MG63 (cell line): Measurements from ENCODE around the gene IL17C. TPM values are rescaled to one million over a fixed set of nuclear protein-coding genes. Genes with fewer than 3 reads are reported as not detected.

Experiments used
- DNase-seq: peaks from one replicate; pipeline ENCODE4 v3.0.0-alpha.2; 2020
- H3K27me3 ChIP-seq: fragments of 250-450 bp; sonication (Bioruptor Pico); 2 replicates; pipeline ENCODE4 v1.5.1; 2020; ENCODE audit warnings: mild to moderate bottlenecking, moderate library complexity
- H3K36me3 ChIP-seq: fragments of 250-450 bp; sonication (Bioruptor Pico); 2 replicates; pipeline ENCODE4 v1.5.1; 2020; ENCODE audit warnings: mild to moderate bottlenecking, moderate library complexity
- H3K4me3 ChIP-seq: fragments of 250-450 bp; sonication (Bioruptor Pico); 2 replicates; pipeline ENCODE4 v1.5.1; 2020; ENCODE audit warnings: mild to moderate bottlenecking, moderate library complexity
- H3K9me3 ChIP-seq: fragments of 250-450 bp; sonication (Bioruptor Pico); 2 replicates; pipeline ENCODE4 v1.5.1; 2020; ENCODE audit warnings: mild to moderate bottlenecking, moderate library complexity
- total RNA-seq: library from RNA; depleted of rRNA; stranded (reverse); fragments of >200 nt; shearing (Covaris generic); gene quantifications from 2 replicates; pipeline ENCODE4 v1.2.3, GENCODE V29; 2014; ENCODE audit warnings: low replicate concordance

The IL17C gene
- total RNA-seq, 1 experiment from 2014 or later = not detected

DNA sequence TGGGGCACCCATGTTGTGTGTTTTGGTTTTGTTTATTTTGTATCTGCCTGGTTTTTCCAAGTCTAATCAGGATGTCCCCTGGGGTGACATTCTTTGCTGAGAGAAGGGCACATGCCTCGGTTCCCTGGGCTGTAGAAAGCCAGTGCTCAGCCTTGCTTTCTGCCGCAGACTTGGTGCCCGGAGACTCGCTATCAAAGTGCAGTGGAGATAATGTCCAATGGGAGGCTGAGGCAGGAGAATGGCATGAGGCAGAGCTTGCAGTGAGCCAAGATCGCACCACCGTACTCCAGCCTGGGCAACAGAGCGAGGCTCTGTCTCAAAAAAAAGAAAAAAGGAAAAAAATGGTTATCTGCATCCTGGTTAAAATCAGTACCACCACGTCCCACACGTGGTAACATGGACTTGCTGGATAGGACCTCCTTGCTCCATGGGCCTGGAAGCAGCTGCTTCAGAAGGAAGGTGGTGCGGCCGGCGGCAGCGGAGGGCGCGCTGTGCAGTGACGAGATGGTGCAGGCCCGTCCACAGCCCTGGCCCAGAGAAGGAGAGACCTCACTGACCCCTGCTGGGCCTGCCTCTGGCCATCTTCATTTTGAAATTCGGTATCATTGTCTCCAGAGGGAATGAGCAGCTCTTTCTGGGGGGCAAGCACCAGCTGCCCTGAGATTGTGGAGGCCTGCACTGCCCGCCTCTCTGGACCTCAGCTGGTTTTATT lies 19.3 kb upstream of the IL17C start:
- no peak overlapping the region for H3K4me3 ChIP-seq
- H3K27me3 ChIP-seq = no peaks in the 10 kb centered on the region
- H3K9me3 ChIP-seq = no peaks in the 10 kb centered on the region
- DNase-seq = no peak
- H3K36me3 ChIP-seq = no peaks in the 10 kb centered on the region

- Histone ChIP-seq H3K9me3 (no peaks in the 10 kb centered on the region), H3K27me3 (no peaks in the 10 kb centered on the region), H3K36me3 (no peaks in the 10 kb centered on the region), H3K4me3 (no peak overlapping the region)
- DNase-seq = no peak
Observed at GRCh38 chr16:88619859-88620815, 18.2 kb upstream of the IL17C start.

GRCh38 chr16:88622125-88622524 lies 16.2 kb upstream of the IL17C start:
- H3K27me3 ChIP-seq = no peaks in the 10 kb centered on the region
- no peak overlapping the region for H3K4me3 ChIP-seq
- DNase-seq = no peak
- no peaks in the 10 kb centered on the region for H3K9me3 ChIP-seq
- no peaks in the 10 kb centered on the region for H3K36me3 ChIP-seq

DNA sequence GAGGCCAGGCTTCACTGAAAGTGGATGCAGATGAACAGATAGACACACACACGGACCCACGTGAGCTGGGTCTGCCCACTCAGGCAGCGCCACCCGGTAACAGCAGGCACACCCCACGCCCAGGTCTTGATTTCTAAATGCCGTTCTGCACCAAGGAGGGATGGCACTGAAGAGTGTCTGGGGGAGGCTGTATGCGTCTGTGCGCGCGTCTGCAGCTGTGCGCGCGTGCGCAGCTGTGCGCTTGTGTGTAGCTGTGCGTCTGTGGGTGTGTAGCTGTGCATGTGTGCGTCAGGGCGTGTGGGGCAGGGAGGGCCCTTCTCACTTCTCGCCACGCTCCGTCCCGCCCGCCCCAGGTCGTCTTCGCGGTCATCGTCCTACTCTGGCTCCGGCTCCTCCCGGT lies 15.5 kb upstream of the IL17C start:
- H3K4me3 ChIP-seq = no peak overlapping the region
- no peak for DNase-seq
- H3K36me3 ChIP-seq = no peaks in the 10 kb centered on the region

GRCh38 chr16:88623858-88624257 lies 14.5 kb upstream of the IL17C start:
- Histone ChIP-seq H3K36me3 (no peaks in the 10 kb centered on the region), H3K27me3 (no peaks in the 10 kb centered on the region), H3K9me3 (no peaks in the 10 kb centered on the region), H3K4me3 (no peak overlapping the region)
- no peak for DNase-seq

More for the DNA sequence above, 15.5 kb upstream of the IL17C start:
- Histone ChIP-seq H3K9me3 (no peaks in the 10 kb centered on the region), H3K27me3 (no peaks in the 10 kb centered on the region)

- no peak overlapping the region for H3K4me3 ChIP-seq
- no peaks in the 10 kb centered on the region for H3K9me3 ChIP-seq
- DNase-seq = no peak
- H3K36me3 ChIP-seq = no peaks in the 10 kb centered on the region
- H3K27me3 ChIP-seq = no peaks in the 10 kb centered on the region
Observed at GRCh38 chr16:88624481-88624880, 13.9 kb upstream of the IL17C start.

- H3K9me3 ChIP-seq = no peaks in the 10 kb centered on the region
- H3K4me3 ChIP-seq = no peak overlapping the region
- H3K36me3 ChIP-seq = no peaks in the 10 kb centered on the region
- no peaks in the 10 kb centered on the region for H3K27me3 ChIP-seq
- DNase-seq = no peak
Observed at GRCh38 chr16:88624977-88625576, 13.3 kb upstream of the IL17C start.

- Histone ChIP-seq H3K9me3 (no peaks in the 10 kb centered on the region), H3K36me3 (no peaks in the 10 kb centered on the region), H3K27me3 (no peaks in the 10 kb centered on the region), H3K4me3 (no peak overlapping the region)
- DNase-seq = no peak
Observed at GRCh38 chr16:88626646-88627045, 11.7 kb upstream of the IL17C start.

DNA sequence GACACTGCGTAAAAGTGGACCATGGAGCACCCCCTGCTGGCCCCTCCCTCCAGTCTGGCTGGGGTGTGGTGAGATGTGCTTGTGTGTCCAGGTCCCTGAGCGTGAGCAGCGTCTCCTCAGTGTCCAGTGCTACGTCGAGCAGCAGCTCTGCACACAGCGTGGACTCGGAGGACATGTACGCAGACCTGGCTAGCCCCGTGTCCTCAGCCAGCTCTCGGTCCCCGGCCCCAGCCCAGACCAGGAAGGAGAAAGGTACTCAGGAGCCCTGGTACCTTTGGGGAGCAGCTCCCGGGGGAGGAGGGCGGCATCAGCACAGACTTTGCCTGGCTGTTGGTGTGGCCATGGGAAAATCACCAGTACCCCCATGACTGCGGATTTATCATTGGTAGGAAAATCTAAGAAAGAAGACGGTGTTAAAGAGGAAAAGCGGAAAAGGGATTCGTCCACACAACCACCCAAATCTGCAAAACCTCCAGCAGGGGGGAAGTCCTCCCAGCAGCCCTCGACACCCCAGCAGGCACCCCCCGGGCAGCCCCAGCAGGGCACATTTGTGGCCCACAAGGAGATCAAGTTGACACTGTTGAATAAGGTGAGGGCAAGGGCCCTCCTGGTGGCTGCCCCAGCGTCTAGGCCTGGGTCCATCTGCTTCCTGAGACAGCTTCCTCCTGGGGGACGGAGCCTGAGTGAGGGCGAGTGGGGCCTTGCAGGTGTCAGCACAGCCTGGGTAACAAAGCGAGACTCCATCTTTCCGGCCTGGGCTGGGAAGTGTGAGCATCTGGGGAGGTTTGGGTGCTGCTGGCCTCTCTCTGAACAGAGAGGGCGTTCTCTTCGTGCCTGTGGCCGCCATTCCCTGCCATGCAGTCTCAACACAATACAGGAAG lies 10.6 kb upstream of the IL17C start:
- H3K9me3 ChIP-seq = no peaks in the 10 kb centered on the region
- no peak overlapping the region for H3K4me3 ChIP-seq
- H3K36me3 ChIP-seq = no peaks in the 10 kb centered on the region
- no peak for DNase-seq
- H3K27me3 ChIP-seq = no peaks in the 10 kb centered on the region

DNA sequence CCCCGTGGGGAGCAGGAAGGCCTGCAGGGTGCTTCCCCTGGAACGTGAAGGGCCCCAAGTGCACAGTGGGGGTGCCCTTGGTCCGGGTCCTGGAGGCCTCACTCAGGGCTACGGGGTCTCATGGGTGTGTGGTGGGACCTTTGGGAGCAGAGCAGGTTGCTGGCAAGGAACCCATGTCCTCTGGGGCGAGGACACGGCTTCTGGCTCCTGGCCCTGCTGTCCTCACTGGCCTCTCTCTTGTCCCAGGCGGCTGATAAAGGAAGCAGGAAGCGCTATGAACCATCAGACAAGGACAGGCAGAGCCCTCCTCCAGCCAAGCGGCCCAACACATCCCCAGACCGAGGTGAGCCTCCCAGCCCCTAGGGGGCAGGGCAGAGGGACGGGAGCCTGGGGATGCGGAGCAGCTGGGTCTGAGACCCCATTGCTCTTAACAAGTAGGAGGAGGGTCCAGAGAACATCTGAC lies 9.8 kb upstream of the IL17C start:
- no peak for DNase-seq
- no peak overlapping the region for H3K4me3 ChIP-seq
- no peaks in the 10 kb centered on the region for H3K9me3 ChIP-seq
- H3K27me3 ChIP-seq = no peaks in the 10 kb centered on the region
- no peaks in the 10 kb centered on the region for H3K36me3 ChIP-seq

DNA sequence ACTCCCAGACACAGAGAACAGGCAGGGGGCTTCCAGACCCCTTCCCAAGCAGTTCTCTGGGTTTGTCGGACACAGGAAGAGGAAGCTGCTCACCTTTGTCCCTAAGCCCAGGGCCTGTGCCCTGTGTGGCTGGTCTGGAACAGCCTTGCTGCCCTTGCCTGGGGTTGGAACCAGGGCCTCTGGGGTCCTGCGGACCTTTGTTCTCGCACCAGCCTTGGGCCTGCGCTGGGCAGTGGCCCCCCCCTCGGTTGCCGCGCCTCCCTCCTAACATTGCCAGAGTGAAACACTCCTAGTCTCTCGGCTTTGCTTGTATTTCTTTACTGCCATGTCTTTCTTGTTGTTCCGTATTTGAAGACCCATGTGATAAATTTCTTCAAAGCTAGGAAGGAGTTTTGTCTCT lies 8.5 kb upstream of the IL17C start:
- no peak for DNase-seq
- Histone ChIP-seq H3K9me3 (no peaks in the 10 kb centered on the region), H3K36me3 (no peaks in the 10 kb centered on the region), H3K27me3 (no peaks in the 10 kb centered on the region), H3K4me3 (no peak overlapping the region)

- no peaks in the 10 kb centered on the region for H3K9me3 ChIP-seq
Observed at GRCh38 chr16:88630433-88630832, 7.9 kb upstream of the IL17C start.

GRCh38 chr16:88630941-88631340 lies 7.4 kb upstream of the IL17C start:
- DNase-seq = no peak
- Histone ChIP-seq H3K4me3 (no peak overlapping the region), H3K36me3 (no peaks in the 10 kb centered on the region), H3K9me3 (no peaks in the 10 kb centered on the region), H3K27me3 (no peaks in the 10 kb centered on the region)

More at GRCh38 chr16:88630433-88630832, 7.9 kb upstream of the IL17C start:
- Histone ChIP-seq H3K4me3 (no peak overlapping the region), H3K36me3 (no peaks in the 10 kb centered on the region), H3K27me3 (no peaks in the 10 kb centered on the region)
- DNase-seq = no peak

DNA sequence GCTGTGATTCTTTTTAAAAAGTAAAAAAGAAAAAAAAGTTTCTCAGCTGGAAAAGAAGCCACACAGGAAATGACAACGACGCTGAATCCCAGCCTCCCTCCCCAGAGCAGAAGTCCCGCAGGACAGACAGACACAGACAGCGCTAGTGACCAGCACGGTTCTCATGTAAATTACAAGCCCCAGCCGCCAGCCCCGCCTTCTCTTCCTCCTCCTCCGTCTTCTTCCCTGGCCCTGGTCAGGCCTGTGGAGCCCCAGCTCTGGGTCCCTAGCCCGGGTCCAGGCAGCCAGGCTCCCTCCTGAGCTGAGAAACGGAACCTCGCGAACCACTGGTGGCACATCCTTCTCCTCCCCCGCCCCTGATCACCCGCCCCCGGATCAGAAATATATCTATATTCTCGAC lies 7.0 kb upstream of the IL17C start:
- Histone ChIP-seq H3K27me3 (no peaks in the 10 kb centered on the region), H3K4me3 (no peak overlapping the region), H3K9me3 (no peaks in the 10 kb centered on the region), H3K36me3 (no peaks in the 10 kb centered on the region)
- no peak for DNase-seq

GRCh38 chr16:88631920-88632586 lies 6.3 kb upstream of the IL17C start:
- H3K36me3 ChIP-seq = no peaks in the 10 kb centered on the region
- no peak for DNase-seq

DNA sequence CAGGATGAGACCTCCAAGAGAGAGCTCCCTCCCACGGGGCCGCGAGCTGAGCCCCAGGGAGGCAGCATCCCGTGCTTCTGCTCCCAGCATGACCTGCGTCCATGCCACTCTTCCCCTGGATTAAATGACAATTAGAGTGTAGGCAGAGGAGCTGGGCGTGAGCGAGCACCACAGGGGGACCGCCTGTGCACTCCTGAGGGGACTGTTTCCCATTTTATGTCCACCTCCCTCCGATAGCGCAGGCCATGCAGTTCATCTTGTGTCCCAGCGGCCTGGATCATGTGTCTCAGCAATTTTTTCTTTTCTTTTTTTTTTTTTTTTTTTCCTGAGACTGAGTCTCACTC lies 5.8 kb upstream of the IL17C start:
- H3K36me3 ChIP-seq = no peaks in the 10 kb centered on the region
- no peak for DNase-seq
- H3K9me3 ChIP-seq = no peaks in the 10 kb centered on the region
- H3K4me3 ChIP-seq = no peak overlapping the region
- H3K27me3 ChIP-seq = no peaks in the 10 kb centered on the region

More at GRCh38 chr16:88631920-88632586, 6.3 kb upstream of the IL17C start:
- H3K27me3 ChIP-seq = no peaks in the 10 kb centered on the region
- H3K4me3 ChIP-seq = no peak overlapping the region
- no peaks in the 10 kb centered on the region for H3K9me3 ChIP-seq
